OCI-LY1 (cell line): Measurements from ENCODE around the gene ITM2B.

Experiments
- EZH2 ChIP-seq: fragments of 200-600 bp; sonication (generic), shearing (Covaris generic); IDR thresholded peaks from 2 replicates; pipeline ENCODE4 v1.8.0; 2017; ENCODE audit warnings: borderline replicate concordance, mixed run types, mild to moderate bottlenecking, antibody characterized with exemption, low read length, moderate library complexity, mixed read lengths
- TF ChIP-seq, protein P1 (sequence below): fragments of 200-600 bp; sonication (generic), shearing (Covaris generic); IDR thresholded peaks from 2 replicates; pipeline ENCODE4 v1.5.1; 2017; ENCODE audit warnings: mild to moderate bottlenecking, antibody characterized with exemption, low read length, moderate library complexity, mixed read lengths

GRCh38 chr13:48315969-48316650, 83.1 kb downstream of the ITM2B start:
- TF ChIP-seq, protein P1, sequence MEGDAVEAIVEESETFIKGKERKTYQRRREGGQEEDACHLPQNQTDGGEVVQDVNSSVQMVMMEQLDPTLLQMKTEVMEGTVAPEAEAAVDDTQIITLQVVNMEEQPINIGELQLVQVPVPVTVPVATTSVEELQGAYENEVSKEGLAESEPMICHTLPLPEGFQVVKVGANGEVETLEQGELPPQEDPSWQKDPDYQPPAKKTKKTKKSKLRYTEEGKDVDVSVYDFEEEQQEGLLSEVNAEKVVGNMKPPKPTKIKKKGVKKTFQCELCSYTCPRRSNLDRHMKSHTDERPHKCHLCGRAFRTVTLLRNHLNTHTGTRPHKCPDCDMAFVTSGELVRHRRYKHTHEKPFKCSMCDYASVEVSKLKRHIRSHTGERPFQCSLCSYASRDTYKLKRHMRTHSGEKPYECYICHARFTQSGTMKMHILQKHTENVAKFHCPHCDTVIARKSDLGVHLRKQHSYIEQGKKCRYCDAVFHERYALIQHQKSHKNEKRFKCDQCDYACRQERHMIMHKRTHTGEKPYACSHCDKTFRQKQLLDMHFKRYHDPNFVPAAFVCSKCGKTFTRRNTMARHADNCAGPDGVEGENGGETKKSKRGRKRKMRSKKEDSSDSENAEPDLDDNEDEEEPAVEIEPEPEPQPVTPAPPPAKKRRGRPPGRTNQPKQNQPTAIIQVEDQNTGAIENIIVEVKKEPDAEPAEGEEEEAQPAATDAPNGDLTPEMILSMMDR: no peak
- no peak for TF ChIP-seq EZH2
